ENCODE measurements around the gene RFX8.

The RFX8 gene

GRCh38 chr2:101476605-101477208 is 1.8 kb upstream of the RFX8 start:
- no peak for TF ChIP-seq CTCF (IDR thresholded peaks at IDR 0.05; ENCODE audit: low read depth, low read length, missing control alignments)
- no peak overlapping the region for H3K4me3 ChIP-seq (ENCODE audit: low read depth, low read length)
- DNase-seq (ENCODE audit: low read depth) = no peak

GRCh38 chr2:101473911-101474701 is 806 bp downstream of the RFX8 start:
- no peak for DNase-seq (ENCODE audit: low read depth)
- H3K4me3 ChIP-seq (ENCODE audit: low read depth, low read length) = peak overlapping the region; percentile 4; the same call in 1 of the 2 replicates
- TF ChIP-seq CTCF (IDR thresholded peaks at IDR 0.05; ENCODE audit: low read depth, low read length, missing control alignments) = no peak

- TF ChIP-seq CTCF (IDR thresholded peaks at IDR 0.05; ENCODE audit: low read depth, low read length, missing control alignments) = no peak
- no peak for DNase-seq (ENCODE audit: low read depth)
- H3K4me3 ChIP-seq (ENCODE audit: low read depth, low read length) = no peak overlapping the region
Measured at GRCh38 chr2:101473591-101473910, 1.4 kb downstream of the RFX8 start.

- no peak for DNase-seq (ENCODE audit: low read depth)
- TF ChIP-seq CTCF (IDR thresholded peaks at IDR 0.05; ENCODE audit: low read depth, low read length, missing control alignments) = no peak
- no peak overlapping the region for H3K4me3 ChIP-seq (ENCODE audit: low read depth, low read length)
Measured at GRCh38 chr2:101469863-101470262, 5.0 kb downstream of the RFX8 start.

GRCh38 chr2:101467306-101467705 is 7.6 kb downstream of the RFX8 start:
- H3K4me3 ChIP-seq (ENCODE audit: low read depth, low read length) = no peak overlapping the region
- TF ChIP-seq CTCF (IDR thresholded peaks at IDR 0.05; ENCODE audit: low read depth, low read length, missing control alignments) = no peak
- DNase-seq (ENCODE audit: low read depth) = no peak

GRCh38 chr2:101466426-101466825 is 8.5 kb downstream of the RFX8 start:
- no peak overlapping the region for H3K4me3 ChIP-seq (ENCODE audit: low read depth, low read length)
- TF ChIP-seq CTCF (IDR thresholded peaks at IDR 0.05; ENCODE audit: low read depth, low read length, missing control alignments) = no peak
- DNase-seq (ENCODE audit: low read depth) = no peak

GRCh38 chr2:101464841-101465240 is 10.1 kb downstream of the RFX8 start:
- no peak for DNase-seq (ENCODE audit: low read depth)
- no peak for TF ChIP-seq CTCF (IDR thresholded peaks at IDR 0.05; ENCODE audit: low read depth, low read length, missing control alignments)

More at GRCh38 chr2:101464841-101465240, 10.1 kb downstream of the RFX8 start:
- H3K4me3 ChIP-seq (ENCODE audit: low read depth, low read length) = no peak overlapping the region
